ENCODE data around the gene GPBP1L1.

DNA sequence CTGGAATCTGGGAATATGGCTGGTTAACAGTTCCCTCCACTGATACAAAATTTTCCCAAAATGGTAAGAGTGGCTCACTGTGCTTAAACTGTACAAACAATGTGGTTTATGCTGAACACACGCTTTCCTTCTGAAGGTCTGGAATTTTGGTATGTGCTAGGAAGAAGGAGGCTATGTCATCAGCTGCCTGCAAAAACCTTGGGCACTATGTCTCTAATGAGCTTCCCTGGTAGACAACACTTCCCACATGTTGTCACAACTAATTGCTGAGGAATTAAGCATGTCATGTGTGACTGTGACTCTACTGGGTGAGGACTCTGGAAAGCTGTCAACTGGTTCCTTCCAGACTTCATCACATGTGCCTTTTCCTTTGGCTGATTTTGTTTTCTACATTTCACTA is 34.9 kb upstream of the GPBP1L1 start:
- TF ChIP-seq RFX5 (IDR thresholded peaks at IDR 0.05; ENCODE audit: low read depth, low read length), result no peak
- no peak for TF ChIP-seq BHLHE40 (IDR thresholded peaks at IDR 0.05; ENCODE audit: low read depth, low read length)
- TF ChIP-seq POLR2A (IDR thresholded peaks at IDR 0.05; ENCODE audit: low read depth, low read length), result no peak
- TF ChIP-seq CTCF (conservative IDR thresholded peaks at IDR 0.05; ENCODE audit: low read depth, low read length), result no peak
- no peak for TF ChIP-seq CEBPB (IDR thresholded peaks at IDR 0.05; ENCODE audit: low read depth, low read length)
- TF ChIP-seq MXI1 (IDR thresholded peaks at IDR 0.05; ENCODE audit: borderline replicate concordance, low read depth, low read length), result no peak
- no peak for TF ChIP-seq RAD21 (IDR thresholded peaks at IDR 0.05; ENCODE audit: low read length)
